ENCODE data around the gene STXBP3.

GRCh38 chr1:108845446-108845845 lies 99.0 kb downstream of the STXBP3 start:
- TF ChIP-seq CTCF (conservative IDR thresholded peaks at IDR 0.05) (no peak), ZFX (IDR thresholded peaks at IDR 0.05) (no peak)
